H1 (cell line): ENCODE results near the gene TBCD. TPM values are rescaled to one million over a fixed set of nuclear protein-coding genes. Genes with fewer than 3 reads are reported as not detected.
A peak's percentile ranks its signal among the peaks of the same experiment; 100 is the strongest.

ENCODE experiments used
- CTCF ChIA-PET: fragments of 300-600 bp; sonication (Branson Sonifier 250); formaldehyde crosslinking; loops from one replicate; lab custom pipeline; 2021; ENCODE audit not compliant: partially characterized antibody; lab: Charles Lee
- POLR2A ChIA-PET: fragments of 300-600 bp; sonication (Branson Sonifier 250); formaldehyde crosslinking; loops from one replicate; lab custom pipeline; 2021; ENCODE audit warnings: inconsistent platforms; ENCODE audit not compliant: partially characterized antibody; lab: Charles Lee
- DNase-seq, 2 experiments: peaks; one replicate each; pipeline versions ENCODE4 v3.0.0 to v3.0.0-alpha.2; 2010 to 2022; ENCODE audit warnings: low spot score in 2 of 2, low read depth in 1 of 2, mixed read lengths in 1 of 2
- FAIRE-seq: peaks from 2 replicates; lab custom pipeline; 2011; peaks lifted over from hg19 to GRCh38; lab: Jason Lieb, UNC
- H2AFZ ChIP-seq: 2 replicates; pipeline ENCODE4 v1.8.1; 2012; ENCODE audit warnings: low read length, inconsistent platforms
- H2AK5ac ChIP-seq: 2 replicates; pipeline ENCODE4 v1.6.1; 2013; ENCODE audit warnings: low read depth, low read length
- H2BK120ac ChIP-seq: replicated peaks from 2 replicates; pipeline ENCODE3; 2013; ENCODE audit warnings: low read depth, low read length, inconsistent platforms
- H2BK12ac ChIP-seq: 2 replicates; pipeline ENCODE4 v1.6.1; 2013; ENCODE audit warnings: low read depth, low read length
- H2BK15ac ChIP-seq: 2 replicates; pipeline ENCODE4 v1.6.1; 2013; ENCODE audit warnings: low read length
- H2BK20ac ChIP-seq: 2 replicates; pipeline ENCODE4 v1.6.1; 2013; ENCODE audit warnings: low read length
- H2BK5ac ChIP-seq: 2 replicates; pipeline ENCODE4 v1.6.1; 2013; ENCODE audit warnings: low read depth, low read length
- H3K14ac ChIP-seq: 2 replicates; pipeline ENCODE4 v1.6.1; 2013; ENCODE audit warnings: inconsistent platforms; ENCODE audit not compliant: insufficient read length
- H3K18ac ChIP-seq: 2 replicates; pipeline ENCODE4 v1.6.1; 2013; ENCODE audit warnings: low read length; ENCODE audit errors: extremely low read depth
- H3K23ac ChIP-seq: 2 replicates; pipeline ENCODE4 v1.6.1; 2013; ENCODE audit warnings: inconsistent platforms; ENCODE audit not compliant: insufficient read length
- H3K23me2 ChIP-seq: 2 replicates; pipeline ENCODE4 v1.6.1; 2013; ENCODE audit warnings: low read depth, low read length
- H3K27ac ChIP-seq: 2 replicates; pipeline ENCODE4 v1.6.1; 2011; ENCODE audit warnings: low read depth, low read length, inconsistent platforms
- H3K27me3 ChIP-seq, 4 experiments: replicated peaks in 1 of 4; 1 replicate in 1 of 4; 2 replicates in 3 of 4; pipeline versions ENCODE4 v1.6.1 to v1.8.1; 2011 to 2013; ENCODE audit warnings: low read length in 3 of 4, mild to moderate bottlenecking in 3 of 4, inconsistent platforms in 2 of 4, mixed read lengths in 2 of 4, moderate library complexity in 1 of 4; ENCODE audit not compliant: control insufficient read depth in 3 of 4, insufficient read depth in 3 of 4; ENCODE audit errors: extremely low read depth in 1 of 4
- H3K36me3 ChIP-seq, 4 experiments: 2 replicates each; pipeline versions ENCODE4 v1.6.1 to v1.8.1; 2011 to 2013; ENCODE audit warnings: mild to moderate bottlenecking in 4 of 4, low read length in 3 of 4, moderate library complexity in 2 of 4, control low read depth in 1 of 4, inconsistent platforms in 1 of 4; ENCODE audit not compliant: insufficient read depth in 4 of 4, control insufficient read depth in 2 of 4
- H3K4ac ChIP-seq: replicated peaks from 2 replicates; pipeline ENCODE3; 2013; ENCODE audit warnings: low read length, low read depth, mixed read lengths, inconsistent platforms; ENCODE audit not compliant: insufficient read length
- H3K4me1 ChIP-seq, 4 experiments: replicated peaks in 1 of 4; 1 replicate in 1 of 4; 2 replicates in 3 of 4; pipeline versions ENCODE4 v1.6.1 to v1.8.1; 2011 to 2013; ENCODE audit warnings: low read length in 3 of 4, inconsistent platforms in 2 of 4, mixed read lengths in 1 of 4; ENCODE audit not compliant: insufficient read depth in 4 of 4, control insufficient read depth in 3 of 4
- H3K4me2 ChIP-seq, 2 experiments: 2 replicates each; pipeline versions ENCODE4 v1.6.1 to v1.8.1; 2011 to 2013; ENCODE audit warnings: low read depth in 2 of 2, low read length in 2 of 2, control low read depth in 1 of 2, inconsistent platforms in 1 of 2, mild to moderate bottlenecking in 1 of 2; ENCODE audit not compliant: insufficient read depth in 1 of 2
- H3K4me3 ChIP-seq, 4 experiments: fragments of 200-600, 300-600 bp in 1 of 4; sonication (generic), shearing (Covaris generic), sonication (Bioruptor Twin) in 1 of 4; 2 replicates each; pipeline versions ENCODE4 v1.5.1 to v1.8.1; 2011 to 2016; ENCODE audit warnings: low read length in 4 of 4, low read depth in 3 of 4, control low read depth in 2 of 4, inconsistent platforms in 2 of 4, mild to moderate bottlenecking in 2 of 4, mixed read lengths in 1 of 4, moderate library complexity in 1 of 4; ENCODE audit not compliant: insufficient read depth in 2 of 4; ENCODE audit errors: extremely low read depth in 1 of 4
- H3K56ac ChIP-seq: replicated peaks from 2 replicates; pipeline ENCODE3; 2013; ENCODE audit warnings: low read depth, mild to moderate bottlenecking, mixed read lengths, low read length, inconsistent platforms; ENCODE audit not compliant: insufficient read length
- H3K79me1 ChIP-seq: 2 replicates; pipeline ENCODE4 v1.6.1; 2013; ENCODE audit warnings: low read depth, low read length, control low read depth
- H3K79me2 ChIP-seq, 2 experiments: 2 replicates each; pipeline versions ENCODE4 v1.6.1 to v1.8.1; 2012 to 2013; ENCODE audit warnings: low read length in 2 of 2, mild to moderate bottlenecking in 2 of 2, inconsistent platforms in 1 of 2; ENCODE audit not compliant: insufficient read depth in 2 of 2, control insufficient read depth in 1 of 2
- H3K9ac ChIP-seq, 4 experiments: replicated peaks in 1 of 4; 1 replicate in 1 of 4; 2 replicates in 3 of 4; pipeline versions ENCODE4 v1.6.1 to v1.8.1; 2011 to 2013; ENCODE audit warnings: low read depth in 3 of 4, low read length in 3 of 4, control low read depth in 2 of 4, mild to moderate bottlenecking in 2 of 4, moderate library complexity in 2 of 4, inconsistent platforms in 1 of 4; ENCODE audit errors: extremely low read depth in 1 of 4
- H3K9me3 ChIP-seq, 2 experiments: 2 replicates each; pipeline versions ENCODE4 v1.6.1 to v1.8.1; 2012 to 2013; ENCODE audit warnings: mild to moderate bottlenecking in 2 of 2, moderate library complexity in 2 of 2, control low read depth in 1 of 2, inconsistent platforms in 1 of 2, low read depth in 1 of 2, low read length in 1 of 2, mixed read lengths in 1 of 2; ENCODE audit not compliant: insufficient read depth in 2 of 2
- H4K20me1 ChIP-seq, 2 experiments: replicated peaks in 1 of 2; 2 replicates each; pipeline versions ENCODE3 to v1.8.1; 2011 to 2013; ENCODE audit warnings: inconsistent platforms in 2 of 2, low read length in 2 of 2, mild to moderate bottlenecking in 1 of 2; ENCODE audit not compliant: insufficient read depth in 2 of 2, control insufficient read depth in 1 of 2
- H4K5ac ChIP-seq: 2 replicates; pipeline ENCODE4 v1.6.1; 2013; ENCODE audit warnings: low read length, low read depth, mixed read lengths, inconsistent platforms; ENCODE audit not compliant: insufficient read length
- H4K8ac ChIP-seq: 2 replicates; pipeline ENCODE4 v1.8.0; 2013; ENCODE audit warnings: mild to moderate bottlenecking, moderate library complexity, low read length, inconsistent platforms; ENCODE audit not compliant: insufficient read depth; ENCODE audit errors: extremely low read depth
- H4K91ac ChIP-seq: replicated peaks from 2 replicates; pipeline ENCODE3; 2013; ENCODE audit warnings: low read length, mixed read lengths, inconsistent platforms; ENCODE audit not compliant: insufficient read length
- KDM1A ChIP-seq: fragments of 200-600, 300-600 bp; sonication (generic); IDR thresholded peaks from 2 replicates; pipeline ENCODE4 v1.7.1; 2016; ENCODE audit warnings: mild to moderate bottlenecking, low read length, borderline replicate concordance
- SP4 ChIP-seq: IDR thresholded peaks from 2 replicates; pipeline ENCODE4 v1.6.1; 2012; ENCODE audit warnings: low read length, inconsistent platforms
- polyA plus RNA-seq, 7 experiments: library from polyadenylated mRNA; depleted of rRNA in 3 of 7; stranded (reverse) in 5 of 7; unstranded in 2 of 7; fragments of >200 nt in 5 of 7; fragments of 200-250 nt in 2 of 7; gene quantifications; 1 replicate in 5 of 7; 2 replicates in 1 of 7; 4 replicates in 1 of 7; pipeline versions ENCODE4 v1.2.1 to v1.2.3, GENCODE V29; 2011 to 2013; ENCODE audit warnings: missing spikeins in 2 of 7, mixed read lengths in 2 of 7
- total RNA-seq: library from RNA; stranded (reverse); fragmentation: NEBNext Ultra II Directional; extraction: Animal tissue kit (Norgen Biotek cat#: 25700); gene quantifications from 2 replicates; pipeline ENCODE4 v1.2.1, GENCODE V29; 2021

The TBCD gene
- total and polyA plus RNA-seq, 2 of the 8 experiments (the other 6 are each of a cell fraction or from before 2014, with no cell fraction given): 118 to 162 TPM

GRCh38 chr17:82944990-82945389 is 193.1 kb downstream of the TBCD start:
- H3K27ac ChIP-seq: no peak overlapping the region
- no peak overlapping the region for H2AK5ac ChIP-seq
- H2AFZ ChIP-seq: no peak overlapping the region
- H3K36me3 ChIP-seq: peaks cover 3 to 47% (median 26%) of the 10 kb centered on the region in 4 experiments; a peak in 6 of 8 replicates
- H2BK15ac ChIP-seq: no peak overlapping the region
- H3K27me3 ChIP-seq: no peaks in the 10 kb centered on the region
- peaks cover 74 to 80% of the 10 kb centered on the region in 2 experiments for H3K9me3 ChIP-seq
- H4K5ac ChIP-seq: no peak overlapping the region
- no peak overlapping the region for H4K91ac ChIP-seq
- ChIA-PET POLR2A (interaction anchor here (0.7 to 1.4 kb wide), 3 partner anchors 9 to 175 kb away, joined by 3 to 4 read pairs (median 3); no protein-coding TSS in a partner anchor), CTCF (interaction anchor here (0.6 to 0.8 kb wide), 3 partner anchors 13 to 266 kb away, joined by 3 read pairs; no protein-coding TSS in a partner anchor)
- TF ChIP-seq KDM1A (peak; percentile 15; the same call in 1 of the 2 replicates), SP4 (no peak)
- no peak overlapping the region for H3K4me2 ChIP-seq
- no peak overlapping the region for H4K8ac ChIP-seq
- DNase-seq: no peak
- no peaks in the 10 kb centered on the region for H3K4me1 ChIP-seq
- FAIRE-seq: no peak
- H3K9ac ChIP-seq: no peak overlapping the region
- H2BK20ac ChIP-seq: no peak overlapping the region
- H2BK5ac ChIP-seq: no peak overlapping the region
- H3K18ac ChIP-seq: no peak overlapping the region
- H3K4ac ChIP-seq: no peak overlapping the region
- no peak overlapping the region for H3K4me3 ChIP-seq
- H3K23ac ChIP-seq: no peak overlapping the region
- no peak overlapping the region for H3K56ac ChIP-seq
- H3K14ac ChIP-seq: no peak overlapping the region
- no peak overlapping the region for H2BK120ac ChIP-seq
- no peaks in the 10 kb centered on the region for H4K20me1 ChIP-seq
- H2BK12ac ChIP-seq: no peak overlapping the region
- no peaks in the 10 kb centered on the region for H3K79me2 ChIP-seq
- no peaks in the 10 kb centered on the region for H3K23me2 ChIP-seq
- no peaks in the 10 kb centered on the region; the same call in 1 of the 2 replicates for H3K79me1 ChIP-seq
